Stimulated activated naive CD4-positive, alpha-beta T cell (primary cell): ENCODE data around the gene STYX.

Source experiments
- DNase-seq, 6 experiments: peaks; one replicate each; lab custom pipeline; 2025; lab: John Stamatoyannopoulos, UW

STYX gene

DNA sequence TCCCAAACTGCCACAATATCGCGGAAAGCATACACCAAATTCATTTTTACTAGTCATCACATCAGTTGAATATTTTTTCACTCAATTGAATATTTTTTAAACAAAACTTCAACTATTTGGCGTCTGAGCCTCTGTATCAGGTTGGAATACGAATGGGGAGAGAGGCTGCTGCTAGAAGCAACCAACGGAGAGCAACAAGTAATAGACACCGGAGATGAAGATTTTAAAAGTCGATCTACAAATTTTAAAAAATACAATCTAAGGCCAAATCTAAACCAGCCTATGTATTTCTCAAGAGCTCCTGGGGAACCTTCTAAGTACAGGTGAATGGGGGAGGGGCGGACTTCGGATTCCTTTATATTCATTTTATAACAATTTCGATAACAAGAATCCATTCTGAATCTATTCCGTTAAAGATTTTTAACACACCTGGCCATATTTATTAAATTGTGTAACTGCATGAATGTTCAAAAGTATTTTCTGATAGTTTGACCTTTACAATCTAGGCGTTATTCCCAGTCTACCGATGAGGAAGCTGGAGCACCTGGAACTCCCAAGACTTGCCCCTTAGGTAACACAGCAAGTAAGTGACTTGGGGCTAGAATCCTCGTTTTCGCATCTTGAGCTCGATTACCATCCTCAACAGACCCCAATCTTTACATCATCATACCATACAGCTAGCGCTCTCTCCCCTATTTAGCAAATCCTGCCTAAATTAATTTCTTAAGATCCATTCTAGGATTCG lies 60.2 kb downstream of the STYX start:
- DNase-seq, result no peak

GRCh38 chr14:52790756-52791222 lies 60.8 kb downstream of the STYX start:
- no peak for DNase-seq

DNA sequence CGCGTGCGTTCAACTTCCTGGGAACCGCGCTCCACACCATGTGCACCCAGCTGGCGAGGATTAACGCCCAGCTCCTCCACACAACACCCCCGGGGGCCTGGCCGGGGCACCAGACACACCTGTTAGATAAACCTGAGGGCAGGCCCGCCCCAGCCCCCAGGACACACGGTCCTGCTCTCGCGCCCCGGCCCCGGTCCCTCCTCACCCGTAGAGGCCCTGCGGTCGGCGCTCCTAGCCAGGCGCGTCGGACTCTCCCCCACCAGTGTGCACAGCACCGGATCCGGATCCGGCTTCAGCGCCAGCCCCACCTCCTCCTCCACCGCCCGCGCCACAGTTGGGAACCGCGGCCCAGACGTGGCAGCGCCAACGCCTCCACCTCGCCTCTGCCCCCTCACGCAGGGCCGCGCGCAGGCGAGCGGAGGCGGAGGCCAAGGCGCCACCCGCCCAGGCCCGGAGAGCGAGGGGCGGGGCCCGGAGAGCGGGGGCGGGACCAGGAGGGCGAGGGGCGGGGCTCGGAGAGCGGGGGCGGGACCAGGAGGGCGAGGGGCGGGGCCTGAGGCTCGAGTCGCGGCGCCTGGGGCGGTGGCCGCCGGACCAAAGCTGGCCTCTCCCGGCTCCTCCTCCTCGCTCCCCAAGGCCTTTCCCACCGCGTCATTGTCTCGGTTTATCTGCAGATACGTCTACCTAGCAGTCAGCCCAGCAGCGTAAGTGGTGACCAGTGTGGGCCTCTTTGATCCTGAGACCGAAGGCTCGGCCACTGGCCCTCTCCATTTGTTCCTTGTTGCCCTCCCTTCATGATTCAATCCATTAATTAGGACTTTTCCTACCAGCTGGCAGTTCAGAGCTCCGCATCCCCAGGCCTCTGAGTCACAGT lies 61.5 kb downstream of the STYX start, which contains the start of gene GNPNAT1:
Gene GNPNAT1, minus strand, starts transcription at position 385 of the 874 bp plus-strand sequence. CDS start 6,957 bp downstream, outside the sequence.
- DNase-seq, result peak; percentile 82 to 90 (median 84)

GRCh38 chr14:52792097-52792415 lies 62.1 kb downstream of the STYX start:
- DNase-seq, result peak in 1 of 6 experiments; percentile 26

- DNase-seq, result no peak
Observed at GRCh38 chr14:52793061-52793460, 63.1 kb downstream of the STYX start.

DNA sequence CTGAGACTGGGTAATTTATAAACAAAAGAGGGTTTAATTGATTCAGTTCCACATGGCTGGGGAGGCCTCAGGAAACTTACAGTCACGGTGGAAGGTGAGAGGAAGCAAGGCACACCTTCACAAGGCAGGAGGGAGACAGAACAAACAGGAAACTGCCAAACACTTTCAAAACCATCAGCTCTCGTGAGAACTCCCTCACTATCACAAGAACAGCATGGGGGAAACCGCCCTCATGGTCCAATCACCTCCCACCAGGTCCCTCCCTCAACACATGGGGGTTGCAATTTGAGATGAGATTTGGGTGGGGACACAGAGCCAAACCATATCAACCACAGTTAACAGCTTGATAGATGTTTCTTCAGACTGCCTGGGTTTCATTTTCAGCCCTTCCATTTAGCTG lies 67.7 kb downstream of the STYX start:
- no peak for DNase-seq

GRCh38 chr14:52798826-52799225 lies 68.9 kb downstream of the STYX start:
- no peak for DNase-seq

DNA sequence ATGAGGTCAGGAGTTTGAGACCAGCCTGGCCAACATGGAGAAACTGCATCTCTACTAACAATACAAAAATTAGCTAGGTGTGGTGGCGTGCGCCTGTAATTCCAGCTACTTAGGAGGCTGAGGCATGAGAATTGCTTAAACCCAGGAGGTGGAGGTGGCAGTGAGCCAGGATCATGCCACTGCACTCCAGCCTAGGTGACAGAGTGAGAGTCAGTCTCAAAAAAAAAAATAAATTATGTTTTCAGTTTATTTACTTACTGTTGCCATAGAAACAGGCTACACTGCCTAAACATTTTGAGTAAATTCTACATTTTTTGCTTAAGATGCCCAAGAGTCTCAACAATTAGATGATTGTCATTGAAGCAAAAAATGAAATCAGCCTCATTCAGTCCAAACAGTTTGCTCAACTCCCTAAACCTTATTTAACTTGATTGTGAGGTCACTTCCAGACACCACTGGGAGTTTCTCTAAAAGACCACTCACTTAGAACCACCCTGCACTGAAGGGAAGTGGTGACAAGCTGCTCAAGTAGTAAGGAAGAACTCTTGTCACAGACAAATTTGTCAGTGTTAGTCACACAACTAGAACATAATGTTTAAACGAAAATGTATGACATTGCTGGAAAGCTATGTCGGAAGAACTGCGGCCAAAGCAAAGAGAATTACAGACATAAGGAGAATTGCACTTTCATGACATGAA lies 71.2 kb downstream of the STYX start:
- DNase-seq, result no peak

DNA sequence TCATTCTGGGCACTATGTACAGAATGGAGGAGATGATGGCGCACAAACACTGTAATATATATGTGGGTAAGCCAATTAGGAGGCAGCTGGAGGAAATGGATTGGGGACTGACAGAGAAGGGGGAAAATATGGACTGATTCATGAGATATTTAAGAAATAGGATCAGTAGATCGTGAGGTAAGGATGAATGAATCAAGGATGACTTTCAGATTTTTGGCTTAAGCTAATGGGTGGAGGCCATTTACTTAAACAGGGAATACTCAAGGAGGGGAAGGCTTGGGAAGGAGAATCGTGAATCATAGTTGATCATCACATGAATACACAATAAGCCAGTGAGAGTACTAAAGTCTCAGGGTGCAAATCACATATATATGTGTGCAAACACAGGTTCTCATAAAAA lies 72.6 kb downstream of the STYX start:
- no peak for DNase-seq

- no peak for DNase-seq
Observed at GRCh38 chr14:52806115-52806514, 76.1 kb downstream of the STYX start.

DNA sequence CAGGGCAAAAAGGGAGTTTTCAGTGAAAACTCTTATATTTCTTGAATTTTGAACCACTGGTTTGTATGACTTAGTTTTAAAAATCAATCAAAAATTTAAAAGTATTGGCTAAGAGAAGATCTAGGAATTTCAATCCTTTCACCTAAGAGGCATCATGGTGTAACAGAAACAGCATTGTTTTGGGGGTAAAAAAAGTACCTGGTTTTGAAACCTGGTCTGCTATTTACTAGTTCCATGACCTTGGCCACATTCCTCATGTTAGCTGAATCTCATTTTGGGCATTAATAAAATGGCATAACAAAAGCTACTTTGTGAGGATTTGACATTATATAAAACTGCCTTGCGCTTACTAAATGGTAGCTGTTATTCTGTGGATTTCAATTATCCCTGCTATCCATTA lies 78.1 kb downstream of the STYX start:
- DNase-seq, result no peak

DNA sequence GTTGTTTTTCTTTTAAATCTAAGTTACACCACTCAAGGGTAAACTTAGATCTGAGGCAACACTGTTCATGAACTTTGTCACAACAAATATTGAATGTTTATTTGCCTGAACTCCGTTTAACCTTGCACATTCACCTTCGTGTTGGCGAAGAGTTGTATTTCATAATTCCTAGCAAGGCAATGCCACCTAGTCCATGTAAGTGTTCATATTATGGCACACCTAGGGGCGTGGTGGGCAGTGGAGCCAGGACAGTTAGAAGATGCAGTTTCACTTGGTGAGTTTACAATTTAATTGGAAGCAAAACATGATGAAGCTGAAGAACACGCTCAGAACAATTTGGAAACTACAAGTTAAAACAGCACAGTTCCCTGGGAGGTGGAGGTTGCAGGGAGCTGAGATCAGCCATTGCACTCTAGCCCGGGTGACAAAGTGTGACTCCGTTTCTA lies 91.9 kb downstream of the STYX start:
- DNase-seq, result no peak

DNA sequence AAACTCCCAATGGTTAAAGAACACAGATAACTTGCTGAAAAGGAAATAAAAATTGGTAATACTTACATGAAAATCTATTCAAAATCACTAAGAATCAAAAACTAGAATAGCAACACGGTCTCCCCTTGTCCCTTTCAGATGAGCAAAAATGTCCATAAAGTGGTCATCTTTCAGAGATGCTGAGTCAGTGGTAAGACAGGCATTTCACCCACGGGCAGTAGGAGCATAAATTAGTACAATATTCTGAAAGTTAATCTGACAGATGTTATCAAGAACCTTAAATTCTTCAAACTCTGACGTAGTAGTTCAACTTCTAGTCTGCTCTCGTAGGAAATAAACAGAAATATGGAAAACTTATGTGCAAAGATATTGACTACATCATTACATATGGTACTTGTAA lies 94.5 kb downstream of the STYX start:
- no peak for DNase-seq
